Measurements from ENCODE around the gene GLT1D1.

The GLT1D1 gene

DNA sequence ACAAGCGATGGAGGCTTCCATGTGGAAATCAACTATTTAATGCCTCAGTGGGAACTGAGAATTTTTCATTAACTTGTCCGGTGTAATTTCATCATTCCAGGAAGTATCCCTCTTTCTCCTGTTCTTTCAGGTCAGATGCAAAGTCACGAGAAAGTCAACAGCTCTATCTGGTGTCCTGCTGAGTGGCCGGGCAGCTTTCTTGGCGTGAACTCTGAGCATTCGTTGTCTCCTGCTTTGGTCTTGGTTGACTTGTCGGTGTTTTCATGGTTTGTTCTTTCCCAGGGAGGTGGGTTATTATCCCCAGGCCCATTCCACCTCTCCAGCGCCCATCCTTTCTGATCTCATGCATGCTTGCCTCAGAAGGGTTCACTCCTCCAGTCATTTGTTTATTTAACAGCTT lies 149.1 kb downstream of the GLT1D1 start:
- no peak for DNase-seq (ENCODE audit: low read depth)

DNA sequence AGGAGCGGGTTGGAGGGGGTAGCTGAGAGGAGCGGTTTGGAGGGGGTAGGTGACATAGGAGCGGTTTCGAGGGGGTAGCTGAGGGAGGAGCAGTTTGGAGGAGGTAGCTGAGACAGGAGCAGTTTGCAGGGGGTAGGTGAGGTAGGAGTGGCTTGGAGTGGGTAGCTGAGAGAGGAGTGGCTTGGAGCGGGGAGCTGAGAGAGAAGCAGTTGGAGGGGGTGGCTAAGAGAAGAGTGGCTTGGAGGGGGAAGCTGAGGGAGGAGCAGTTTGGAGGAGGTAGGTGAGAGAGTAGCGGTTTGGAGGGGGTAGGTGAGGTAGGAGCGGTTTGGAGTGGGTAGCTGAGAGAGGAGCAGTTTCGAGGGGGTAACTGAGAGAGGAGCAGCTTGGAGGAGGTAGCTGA lies 152.1 kb downstream of the GLT1D1 start:
- DNase-seq (ENCODE audit: low read depth), result no peak

DNA sequence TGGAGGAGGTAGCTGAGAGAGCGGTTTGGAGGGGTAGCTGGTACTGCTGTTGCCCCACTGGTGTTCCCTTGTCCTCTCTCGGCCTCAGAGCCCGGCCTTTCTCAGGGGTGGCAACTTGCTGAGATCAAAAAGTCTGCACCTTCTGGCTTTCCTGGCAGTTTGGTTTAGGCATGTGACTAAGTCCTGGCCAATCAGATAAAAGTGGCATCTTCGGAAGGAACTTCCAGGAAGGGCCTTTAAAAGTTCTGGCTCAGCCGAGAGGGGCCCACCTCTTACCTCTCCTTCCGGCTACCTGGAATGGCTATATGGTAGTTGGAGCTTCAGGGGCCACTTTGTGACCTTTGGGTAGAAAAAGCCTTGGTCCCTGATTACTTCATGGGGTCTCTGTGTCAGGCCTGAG lies 152.6 kb downstream of the GLT1D1 start:
- DNase-seq (ENCODE audit: low read depth), result no peak

DNA sequence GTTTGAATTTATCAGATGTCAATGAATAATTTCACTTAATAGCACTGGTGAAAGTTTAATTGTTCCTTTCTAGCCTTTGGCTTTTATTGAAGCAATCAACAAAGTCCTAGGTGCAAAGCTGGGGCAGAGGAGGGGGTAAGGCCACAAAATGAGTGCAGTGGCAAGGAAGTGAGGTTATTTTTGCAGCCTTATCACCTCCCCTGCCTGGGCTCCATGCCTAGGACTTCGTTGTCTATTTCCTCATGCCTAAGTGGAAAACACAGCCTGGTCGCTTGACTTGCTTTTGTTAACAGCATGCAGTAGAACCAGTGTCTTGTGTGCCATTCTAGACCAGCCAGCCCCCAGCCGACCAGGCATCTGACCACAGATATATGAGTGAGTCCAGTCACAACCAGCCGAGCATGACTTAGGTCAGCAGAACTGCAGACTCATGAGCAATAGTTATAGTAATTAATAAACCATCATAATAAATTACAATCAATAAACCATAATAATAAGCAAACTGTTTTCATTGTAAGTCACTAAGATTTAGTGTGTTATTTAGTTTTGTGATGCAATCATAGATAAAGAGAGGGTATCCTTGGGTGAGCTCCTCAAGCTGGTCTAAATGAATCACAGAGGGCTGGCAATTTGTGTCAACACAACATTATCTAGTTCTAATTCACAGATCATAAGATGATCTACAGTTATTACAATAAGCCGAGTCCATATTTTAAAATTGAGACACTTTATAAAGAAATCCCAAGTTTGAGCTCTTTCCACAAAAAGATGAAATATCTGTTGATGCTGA lies 156.8 kb downstream of the GLT1D1 start:
- DNase-seq (ENCODE audit: low read depth), result no peak

DNA sequence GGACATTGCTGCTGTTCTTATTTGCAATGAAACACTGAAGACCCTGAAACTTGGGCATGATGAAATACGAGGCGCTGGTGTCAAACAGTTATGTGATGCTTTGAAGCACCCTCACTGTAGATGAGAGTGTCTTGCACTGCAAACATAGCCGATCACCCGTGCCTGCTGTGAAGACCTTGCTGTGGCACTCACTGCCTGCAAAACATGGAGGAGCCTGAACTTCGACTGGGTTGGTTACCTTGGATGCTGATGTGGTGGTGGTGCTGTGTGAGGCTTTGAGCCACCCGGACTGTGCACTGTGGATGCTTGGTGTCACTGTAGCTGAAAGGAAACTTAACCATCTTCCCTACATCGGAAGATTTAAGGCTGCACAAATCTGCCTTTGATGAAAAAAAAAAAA lies 162.9 kb downstream of the GLT1D1 start:
- DNase-seq (ENCODE audit: low read depth), result no peak

DNA sequence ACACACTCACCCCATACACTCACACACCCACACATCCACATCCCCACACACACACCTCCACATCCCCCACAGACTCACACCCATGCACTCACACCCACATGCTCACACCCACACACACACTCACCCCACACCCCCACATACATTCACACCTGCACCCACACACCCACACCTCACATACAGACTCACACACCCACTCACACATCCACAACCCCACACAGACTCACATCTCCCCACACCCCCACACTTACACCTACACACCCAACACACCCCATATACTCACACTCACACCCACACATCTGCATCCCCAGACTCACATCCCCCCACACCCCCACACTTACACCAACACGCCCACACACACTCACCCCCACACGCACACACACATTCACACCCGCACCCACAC lies 171.8 kb downstream of the GLT1D1 start:
- DNase-seq (ENCODE audit: low read depth), result no peak

DNA sequence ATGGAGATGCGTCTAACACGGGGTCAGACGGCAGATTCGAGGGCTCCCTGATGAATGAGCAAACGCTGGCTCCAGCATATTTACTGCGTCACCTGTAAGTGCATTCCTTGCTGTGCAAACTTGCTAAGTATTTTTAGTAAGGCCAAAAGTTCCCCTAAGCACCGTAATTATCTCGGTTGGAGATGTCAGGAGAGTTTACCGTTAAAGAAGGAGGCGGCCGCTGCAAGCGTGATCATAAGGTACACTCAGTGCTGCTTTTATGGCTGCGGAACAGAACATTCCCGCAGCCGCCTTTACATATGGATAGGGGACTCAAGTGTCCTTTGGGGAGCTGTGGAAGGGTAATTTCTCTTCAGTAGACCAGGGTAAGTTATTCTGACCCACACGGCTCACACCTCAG lies 175.6 kb downstream of the GLT1D1 start:
- no peak for DNase-seq (ENCODE audit: low read depth)
